K562 (cell line): ENCODE data around the gene ERFL. TPM values are rescaled to one million over a fixed set of nuclear protein-coding genes. Genes with fewer than 3 reads are reported as not detected.
A peak's percentile ranks its signal among the peaks of the same experiment; 100 is the strongest.

Experiments
- GTF2A2 ChIP-seq: IDR thresholded peaks from 2 replicates; pipeline ENCODE4 v1.6.1; 2016; ENCODE audit warnings: mild to moderate bottlenecking, missing genetic modification characterization, missing compliant biosample characterization
- HMBOX1 ChIP-seq: sonication (generic); IDR thresholded peaks from 2 replicates; pipeline ENCODE4 v1.6.1; 2016
- HNRNPH1 ChIP-seq: fragments of 200-400 bp; formaldehyde crosslinking; optimal IDR thresholded peaks from 2 replicates; pipeline ENCODE3; 2017; ENCODE audit warnings: low read depth, mild to moderate bottlenecking, low read length, moderate library complexity
- MYBL2 ChIP-seq, 2 experiments: fragments of 450-650 bp in 1 of 2; sonication (generic) in 1 of 2; formaldehyde crosslinking in 1 of 2; IDR thresholded peaks; 2 replicates each; pipeline versions ENCODE4 v1.6.1 to v1.8.1; 2017 to 2022; ENCODE audit warnings: borderline replicate concordance in 1 of 2, inconsistent platforms in 1 of 2, low read depth in 1 of 2, mild to moderate bottlenecking in 1 of 2, missing genetic modification reagents in 1 of 2, moderate library complexity in 1 of 2
- PHF8 ChIP-seq: fragments of 200-600 bp; sonication (generic); IDR thresholded peaks from 2 replicates; pipeline ENCODE4 v1.6.1; 2012; ENCODE audit warnings: mixed run types, mild to moderate bottlenecking, inconsistent platforms, low read length, moderate library complexity, borderline replicate concordance
- RBM15 ChIP-seq: fragments of 200-400 bp; formaldehyde crosslinking; IDR thresholded peaks from 2 replicates; pipeline ENCODE4 v1.6.1; 2018; ENCODE audit warnings: mild to moderate bottlenecking, low read length, moderate library complexity; ENCODE audit not compliant: insufficient read depth
- SMARCA5 ChIP-seq: fragments of 450-650 bp; IDR thresholded peaks from 2 replicates; pipeline ENCODE4 v1.6.1; 2016
- TARDBP ChIP-seq: fragments of 450-650 bp; IDR thresholded peaks from 2 replicates; pipeline ENCODE4 v1.6.1; 2016
- ZBTB1 ChIP-seq: sonication (generic); formaldehyde crosslinking; IDR thresholded peaks from 2 replicates; pipeline ENCODE4 v1.8.1; 2023; ENCODE audit warnings: missing genetic modification reagents, low read depth, mild to moderate bottlenecking, borderline replicate concordance
- ZFP1 ChIP-seq: fragments of 450-650 bp; formaldehyde crosslinking; IDR thresholded peaks from 2 replicates; pipeline ENCODE4 v1.4.0; 2020; ENCODE audit warnings: mild to moderate bottlenecking, mixed read lengths
- polyA plus RNA-seq, 8 experiments: library from polyadenylated mRNA; depleted of rRNA in 4 of 8; stranded (reverse) in 5 of 8; unstranded in 3 of 8; fragments of >200 nt; fragmentation: Nextera tagmentation in 2 of 8; fragmentation: Illumina TruSeq in 1 of 8; extraction: Ambion mirVana in 2 of 8; extraction: Trizol in 1 of 8; gene quantifications; 2 replicates each; pipeline versions ENCODE4 v1.2.1 to v1.2.3, GENCODE V29; 2011 to 2014; ENCODE audit warnings: inconsistent platforms in 1 of 8, missing spikeins in 1 of 8
- total RNA-seq, 7 experiments: library from RNA; depleted of rRNA in 6 of 7; stranded (reverse); fragments of >200 nt in 6 of 7; fragmentation: Illumina TruSeq in 2 of 7; extraction: Trizol in 2 of 7; gene quantifications; 2 replicates each; pipeline versions ENCODE4 v1.2.1 to v1.2.3, GENCODE V29; 2011 to 2021; ENCODE audit warnings: low replicate concordance in 1 of 7

ERFL gene
- total and polyA plus RNA-seq, 9 of the 15 experiments (the other 6 are each of a cell fraction or from before 2014, with no cell fraction given): 0.07 to 0.75 (median 0.32) TPM; not detected in 4

GRCh38 chr19:41876847-41877832, 51.1 kb downstream of the ERFL start, which contains the start of gene CD79A (continued):
- TF ChIP-seq HMBOX1 (no peak), HNRNPH1 (no peak), SMARCA5 (no peak), TARDBP (no peak), ZBTB1 (no peak), ZFP1 (no peak), MYBL2 (IDR thresholded peaks at IDR 0.05; ENCODE audit: low read depth) (no peak), MYBL2 (CRISPR knock-in tag; IDR thresholded peaks at IDR 0.05; ENCODE audit: borderline replicate concordance) (no peak), RBM15 (no peak), GTF2A2 (tag) (no peak), PHF8 (peak; percentile 36; the same call in 1 of the 2 replicates)
